Stimulated activated CD8-positive, alpha-beta memory T cell treated with anti-CD3 and anti-CD28 coated beads, Interleukin-4, amount 100 ng/mL, for 1 hour (primary cell): ENCODE data around the gene UPK3BL1.
"Not testable (repeated sequence)": the region's sequence is repeated elsewhere in the genome, so short reads cannot be mapped to it uniquely, and the experiment has no call there.

Experiments used
- DNase-seq, 2 donors: peaks; one replicate each; pipeline ENCODE4 v3.0.0-alpha.2; 2020; ENCODE audit warnings: low read depth in 2 of 2, low spot score in 1 of 2

UPK3BL1 gene

GRCh38 chr7:102642691-102643090 lies at the start of gene UPK3BL1:
TSS of gene UPK3BL1 (minus strand) at chr7:102642791. CDS start at chr7:102642741, 50 bp downstream.
- DNase-seq, result not testable (repeated sequence)

GRCh38 chr7:102690602-102691001 lies 48.0 kb upstream of the UPK3BL1 start:
- DNase-seq, result not testable (repeated sequence)

GRCh38 chr7:102689436-102690282 lies 47.1 kb upstream of the UPK3BL1 start:
- not testable (repeated sequence) for DNase-seq

GRCh38 chr7:102688299-102689036 lies 45.9 kb upstream of the UPK3BL1 start:
- not testable (repeated sequence) for DNase-seq

- DNase-seq, result not testable (repeated sequence)
Observed at GRCh38 chr7:102682560-102682959, 40.0 kb upstream of the UPK3BL1 start.

GRCh38 chr7:102680780-102681179 lies 38.2 kb upstream of the UPK3BL1 start:
- DNase-seq, result not testable (repeated sequence)

GRCh38 chr7:102675545-102675944 lies 33.0 kb upstream of the UPK3BL1 start:
- DNase-seq, result not testable (repeated sequence)

GRCh38 chr7:102673447-102674067 lies 31.0 kb upstream of the UPK3BL1 start:
- not testable (repeated sequence) for DNase-seq

- DNase-seq, result not testable (repeated sequence)
Observed at GRCh38 chr7:102671956-102672307, 29.3 kb upstream of the UPK3BL1 start.

- not testable (repeated sequence) for DNase-seq
Observed at GRCh38 chr7:102671166-102671955, 28.8 kb upstream of the UPK3BL1 start, which contains the start of gene POLR2J2. TSS of gene POLR2J2 (minus strand) at chr7:102671663. CDS start at chr7:102671601, 62 bp downstream.

GRCh38 chr7:102667523-102667922 lies 24.9 kb upstream of the UPK3BL1 start:
- DNase-seq, result not testable (repeated sequence)

- DNase-seq, result not testable (repeated sequence)
Observed at GRCh38 chr7:102666850-102667249, 24.3 kb upstream of the UPK3BL1 start.

- DNase-seq, result not testable (repeated sequence)
Observed at GRCh38 chr7:102664765-102665164, 22.2 kb upstream of the UPK3BL1 start.

- DNase-seq, result not testable (repeated sequence)
Observed at GRCh38 chr7:102649924-102650323, 7.3 kb upstream of the UPK3BL1 start, which contains the start of gene SPDYE2B. TSS of gene SPDYE2B (plus strand) at chr7:102650319. CDS start at chr7:102652349, 2,030 bp downstream.

GRCh38 chr7:102647813-102648212 lies 5.2 kb upstream of the UPK3BL1 start:
- DNase-seq, result not testable (repeated sequence)

GRCh38 chr7:102643404-102643803 lies 813 bp upstream of the UPK3BL1 start:
- DNase-seq, result not testable (repeated sequence)

- not testable (repeated sequence) for DNase-seq
Observed at GRCh38 chr7:102638848-102639247, 3.7 kb downstream of the UPK3BL1 start.

- DNase-seq, result not testable (repeated sequence)
Observed at GRCh38 chr7:102636956-102637355, 5.6 kb downstream of the UPK3BL1 start.

- not testable (repeated sequence) for DNase-seq
Observed at GRCh38 chr7:102635354-102635753, 7.2 kb downstream of the UPK3BL1 start.

- not testable (repeated sequence) for DNase-seq
Observed at GRCh38 chr7:102634299-102634698, 8.3 kb downstream of the UPK3BL1 start.
